ENCODE results near the gene LMNTD1. TPM values are rescaled to one million over a fixed set of nuclear protein-coding genes. Genes with fewer than 3 reads are reported as not detected.
A peak's percentile ranks its signal among the peaks of the same experiment; 100 is the strongest.
"Not testable (repeated sequence)": the region's sequence is repeated elsewhere in the genome, so short reads cannot be mapped to it uniquely, and the experiment has no call there.

The LMNTD1 gene
- total RNA-seq, 1 donor from 2014 or later: not detected

GRCh38 chr12:25491396-25492325, 61.4 kb downstream of the LMNTD1 start:
- ATAC-seq (no peak), DNase-seq (ENCODE audit: low spot score) (no peak)

- not testable (repeated sequence) for DNase-seq (ENCODE audit: low spot score); ATAC-seq
Observed at GRCh38 chr12:25488956-25489870, 63.9 kb downstream of the LMNTD1 start.

GRCh38 chr12:25482625-25483024, 70.5 kb downstream of the LMNTD1 start:
- DNase-seq (ENCODE audit: low spot score): no peak
- no peak for ATAC-seq

GRCh38 chr12:25480145-25480544, 72.9 kb downstream of the LMNTD1 start:
- ATAC-seq: no peak
- DNase-seq (ENCODE audit: low spot score): no peak

GRCh38 chr12:25477217-25477616, 75.9 kb downstream of the LMNTD1 start:
- DNase-seq (ENCODE audit: low spot score) (no peak), ATAC-seq (no peak)

- ATAC-seq (no peak), DNase-seq (ENCODE audit: low spot score) (no peak)
Observed at GRCh38 chr12:25472453-25472852, 80.6 kb downstream of the LMNTD1 start.

- ATAC-seq (no peak), DNase-seq (ENCODE audit: low spot score) (no peak)
Observed at GRCh38 chr12:25469861-25470260, 83.2 kb downstream of the LMNTD1 start.

GRCh38 chr12:25469368-25469767, 83.7 kb downstream of the LMNTD1 start:
- no peak for DNase-seq (ENCODE audit: low spot score)
- no peak for ATAC-seq

GRCh38 chr12:25463521-25463920, 89.6 kb downstream of the LMNTD1 start:
- peak; percentile 58 for ATAC-seq

GRCh38 chr12:25463005-25463404, 90.1 kb downstream of the LMNTD1 start:
- ATAC-seq: peak; percentile 95

More at GRCh38 chr12:25463521-25463920, 89.6 kb downstream of the LMNTD1 start:
- no peak for DNase-seq (ENCODE audit: low spot score)

GRCh38 chr12:25459541-25459951, 93.5 kb downstream of the LMNTD1 start:
- ATAC-seq (no peak), DNase-seq (ENCODE audit: low spot score) (no peak)

More at GRCh38 chr12:25463005-25463404, 90.1 kb downstream of the LMNTD1 start:
- DNase-seq (ENCODE audit: low spot score): peak; percentile 57

GRCh38 chr12:25458047-25458552, 95.0 kb downstream of the LMNTD1 start:
- no peak for ATAC-seq
- no peak for DNase-seq (ENCODE audit: low spot score)

- ATAC-seq: no peak
- DNase-seq (ENCODE audit: low spot score): no peak
Observed at GRCh38 chr12:25456474-25456873, 96.6 kb downstream of the LMNTD1 start.

- no peak for ATAC-seq
Observed at GRCh38 chr12:25455696-25456095, 97.4 kb downstream of the LMNTD1 start.

GRCh38 chr12:25449007-25449406, 104.1 kb downstream of the LMNTD1 start:
- no peak for DNase-seq (ENCODE audit: low spot score)
- no peak for ATAC-seq

More at GRCh38 chr12:25455696-25456095, 97.4 kb downstream of the LMNTD1 start:
- no peak for DNase-seq (ENCODE audit: low spot score)

- no peak for ATAC-seq
- no peak for DNase-seq (ENCODE audit: low spot score)
Observed at GRCh38 chr12:25447046-25447445, 106.0 kb downstream of the LMNTD1 start.

GRCh38 chr12:25438638-25439037, 114.4 kb downstream of the LMNTD1 start:
- no peak for DNase-seq (ENCODE audit: low spot score)
- ATAC-seq: no peak

GRCh38 chr12:25436206-25437030, 116.7 kb downstream of the LMNTD1 start:
- DNase-seq (ENCODE audit: low spot score): no peak
- ATAC-seq: peak; percentile 97

GRCh38 chr12:25435431-25435830, 117.7 kb downstream of the LMNTD1 start:
- DNase-seq (ENCODE audit: low spot score) (no peak), ATAC-seq (no peak)

GRCh38 chr12:25434515-25434914, 118.6 kb downstream of the LMNTD1 start:
- ATAC-seq (no peak), DNase-seq (ENCODE audit: low spot score) (no peak)

Data from left lobe of liver (tissue), 2 donors.